Common myeloid progenitor, CD34-positive (primary cell): Measurements from ENCODE around the gene SETD3.

Experiments used
- CTCF ChIA-PET: fragments of 350-600 bp; sonication (Branson Sonifier 250); formaldehyde crosslinking; loops from one replicate; lab custom pipeline; 2021; ENCODE audit warnings: antibody characterized with exemption; lab: Charles Lee
- POLR2A ChIA-PET: fragments of 350-600 bp; sonication (Branson Sonifier 250); formaldehyde crosslinking; loops from one replicate; lab custom pipeline; 2021; ENCODE audit warnings: antibody characterized with exemption; lab: Charles Lee
- DNase-seq, 3 donors: peaks; one replicate each; pipeline versions ENCODE4 v3.0.0 to v3.0.0-alpha.2; 2013
- H3K27ac ChIP-seq, 2 experiments: 1 replicate in 1 of 2; 2 replicates in 1 of 2; pipeline ENCODE4 v1.7.0; 2013; ENCODE audit warnings: inconsistent platforms in 2 of 2, low read length in 2 of 2, mild to moderate bottlenecking in 2 of 2, low read depth in 1 of 2, moderate library complexity in 1 of 2; ENCODE audit not compliant: severe bottlenecking in 2 of 2, insufficient read depth in 1 of 2, poor library complexity in 1 of 2
- H3K27me3 ChIP-seq, 5 experiments: replicated peaks in 2 of 5; 1 replicate in 3 of 5; 2 replicates in 2 of 5; pipeline versions ENCODE4 v1.6.1 to v1.7.0; 2013; ENCODE audit warnings: low read length in 4 of 5, mild to moderate bottlenecking in 2 of 5, moderate library complexity in 2 of 5, inconsistent platforms in 1 of 5; ENCODE audit not compliant: insufficient read depth in 5 of 5, control insufficient read depth in 4 of 5
- H3K36me3 ChIP-seq, 4 experiments: 1 replicate in 2 of 4; 2 replicates in 2 of 4; pipeline versions ENCODE4 v1.6.1 to v1.7.0; 2013; ENCODE audit warnings: low read length in 3 of 4, control low read depth in 1 of 4, mild to moderate bottlenecking in 1 of 4; ENCODE audit not compliant: control insufficient read depth in 4 of 4, insufficient read depth in 4 of 4
- H3K4me1 ChIP-seq, 4 experiments: 1 replicate in 3 of 4; 2 replicates in 1 of 4; pipeline versions ENCODE4 v1.6.1 to v1.7.1; 2013; ENCODE audit warnings: low read length in 3 of 4, mild to moderate bottlenecking in 3 of 4, control low read depth in 1 of 4, inconsistent platforms in 1 of 4, moderate library complexity in 1 of 4; ENCODE audit not compliant: control insufficient read depth in 4 of 4, insufficient read depth in 4 of 4; ENCODE audit errors: control extremely low read depth in 1 of 4
- H3K4me3 ChIP-seq, 7 experiments: 1 replicate in 4 of 7; 2 replicates in 3 of 7; pipeline versions ENCODE4 v1.5.1 to v1.7.0; 2013; ENCODE audit warnings: mild to moderate bottlenecking in 7 of 7, low read length in 6 of 7, moderate library complexity in 6 of 7, inconsistent platforms in 2 of 7, low read depth in 2 of 7, control low read depth in 1 of 7; ENCODE audit not compliant: insufficient read depth in 4 of 7, control insufficient read depth in 1 of 7; ENCODE audit errors: extremely low read depth in 1 of 7
- H3K9me3 ChIP-seq, 5 experiments: 1 replicate in 4 of 5; 2 replicates in 1 of 5; pipeline versions ENCODE4 v1.6.1 to v1.7.1; 2013; ENCODE audit warnings: low read length in 4 of 5, mild to moderate bottlenecking in 2 of 5, inconsistent platforms in 1 of 5, low read depth in 1 of 5, moderate library complexity in 1 of 5; ENCODE audit not compliant: control insufficient read depth in 4 of 5, insufficient read depth in 2 of 5; ENCODE audit errors: control extremely low read depth in 1 of 5
- WGBS: methylation state at CpG from one replicate; pipeline ENCODE4 v1.1.5; 2013; ENCODE audit not compliant: insufficient coverage; 5-methylcytosine and 5-hydroxymethylcytosine counted together

Gene SETD3

DNA sequence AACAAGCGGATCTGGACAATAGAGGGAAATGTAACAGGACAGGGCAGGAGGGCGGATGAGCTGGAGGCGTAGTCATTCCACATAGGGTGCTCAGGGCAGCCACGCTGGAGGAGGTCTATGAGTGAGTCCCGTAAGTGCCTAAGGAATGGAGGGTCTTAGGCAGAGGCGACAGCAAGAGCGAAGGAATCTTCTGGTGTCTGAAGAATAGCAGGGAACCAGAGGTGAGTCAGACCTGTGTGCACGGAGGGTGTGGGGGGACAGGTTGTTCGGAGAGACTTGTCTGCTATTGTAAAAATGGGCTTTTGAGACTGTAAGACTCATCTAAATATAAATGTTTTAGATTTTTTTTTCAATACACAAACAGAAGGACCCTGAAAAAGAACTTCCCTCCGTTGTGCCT is 70.6 kb downstream of the SETD3 start:
- POLR2A ChIA-PET, result no interaction called here
- Histone ChIP-seq H3K9me3 (no peaks in the 10 kb centered on the region), H3K36me3 (peaks cover 12 to 79% (median 49%) of the 10 kb centered on the region in 4 experiments), H3K4me1 (no peaks in the 10 kb centered on the region), H3K27me3 (no peaks in the 10 kb centered on the region), H3K27ac (no peak overlapping the region), H3K4me3 (no peak overlapping the region)
- CTCF ChIA-PET, result interaction anchor here (9.8 kb wide), 1 partner anchor 17 kb away, joined by 144 read pairs; no protein-coding TSS in a partner anchor
- 99% methylated on average over 8 of the region's 10 CpGs for WGBS
- no peak for DNase-seq

GRCh38 chr14:99408971-99409289 is 71.7 kb downstream of the SETD3 start:
- no peak overlapping the region for H3K4me3 ChIP-seq
- peaks cover 8 to 87% (median 55%) of the 10 kb centered on the region in 4 experiments for H3K36me3 ChIP-seq
- H3K27me3 ChIP-seq, result no peaks in the 10 kb centered on the region
- CTCF ChIA-PET, result no interaction called here
- no peak for DNase-seq
- WGBS, result 100% methylated on average over 3 of the region's 7 CpGs
- no peaks in the 10 kb centered on the region for H3K4me1 ChIP-seq
- POLR2A ChIA-PET, result no interaction called here
- H3K27ac ChIP-seq, result no peak overlapping the region
- H3K9me3 ChIP-seq, result no peaks in the 10 kb centered on the region

GRCh38 chr14:99408286-99408970 is 72.2 kb downstream of the SETD3 start:
- Histone ChIP-seq H3K27ac (no peak overlapping the region), H3K9me3 (no peaks in the 10 kb centered on the region), H3K27me3 (no peaks in the 10 kb centered on the region), H3K4me1 (no peaks in the 10 kb centered on the region), H3K4me3 (no peak overlapping the region), H3K36me3 (peaks cover 4 to 87% (median 53%) of the 10 kb centered on the region in 4 experiments)
- 94% methylated on average over 6 of the region's 8 CpGs for WGBS
- no peak for DNase-seq
- CTCF ChIA-PET, result interaction anchor here (0.7 to 2.6 kb wide), 2 partner anchors 7 to 15 kb away, joined by 3 to 9 read pairs; no protein-coding TSS in a partner anchor
- POLR2A ChIA-PET, result no interaction called here

DNA sequence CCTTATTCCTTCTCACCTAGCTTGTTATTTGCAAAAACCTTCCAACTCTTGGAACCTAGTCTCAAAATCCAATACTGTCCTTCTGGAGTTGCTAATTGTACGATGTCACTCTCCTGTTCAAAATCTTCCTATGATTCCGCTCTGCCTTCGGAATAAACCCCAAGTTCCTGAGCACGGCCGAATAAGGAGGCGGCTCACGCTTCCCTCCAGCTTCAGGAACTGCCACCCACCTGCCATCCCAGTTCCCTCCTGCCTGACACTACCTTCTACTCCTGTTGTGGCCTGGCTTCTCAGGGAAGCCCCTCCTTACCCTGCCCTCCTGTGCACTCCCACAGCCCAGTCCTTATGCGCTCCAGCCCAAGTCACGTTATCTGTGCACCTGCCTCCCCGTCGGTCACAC is 73.2 kb downstream of the SETD3 start:
- Histone ChIP-seq H3K4me3 (no peak overlapping the region), H3K27me3 (no peaks in the 10 kb centered on the region), H3K36me3 (peaks cover 3 to 86% (median 52%) of the 10 kb centered on the region in 4 experiments), H3K4me1 (no peaks in the 10 kb centered on the region), H3K9me3 (no peaks in the 10 kb centered on the region), H3K27ac (no peak overlapping the region)
- no peak for DNase-seq
- WGBS, result 95% methylated on average over 11 of the region's 11 CpGs
- ChIA-PET POLR2A (no interaction called here), CTCF (interaction anchor here (0.7 to 2.6 kb wide), 6 partner anchors 8 to 16 kb away, joined by 3 to 9 read pairs (median 4); no protein-coding TSS in a partner anchor)

DNA sequence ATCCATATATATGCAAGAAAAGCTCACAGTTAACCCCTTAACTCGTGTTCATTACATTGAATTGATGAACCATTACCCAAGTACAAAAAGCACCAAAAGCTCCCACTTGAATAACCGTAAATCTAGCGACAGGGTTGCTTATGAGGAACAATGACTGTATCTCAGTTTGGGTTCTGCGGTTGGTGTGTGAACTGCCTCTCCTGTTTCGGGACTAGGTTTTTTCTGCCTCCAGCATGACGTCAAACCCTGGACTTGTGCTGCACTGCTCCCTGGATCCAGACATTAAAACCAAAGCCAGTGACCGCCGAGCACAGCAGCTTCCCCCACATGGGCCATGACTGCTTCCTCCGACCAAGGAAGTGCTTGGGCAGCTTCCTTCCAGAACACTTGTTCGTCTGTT is 77.7 kb downstream of the SETD3 start:
- CTCF ChIA-PET, result interaction anchor here (0.7 to 4.8 kb wide), 5 partner anchors 9 to 83 kb away, joined by 3 to 31 read pairs (median 4); no protein-coding TSS in a partner anchor
- POLR2A ChIA-PET, result no interaction called here
- 97% methylated on average over 10 of the region's 10 CpGs for WGBS
- no peak overlapping the region for H3K27ac ChIP-seq
- DNase-seq, result no peak
- H3K4me1 ChIP-seq, result peaks cover 4 to 14% (median 13%) of the 10 kb centered on the region in 4 experiments
- H3K36me3 ChIP-seq, result peaks cover 16 to 76% (median 49%) of the 10 kb centered on the region in 4 experiments
- H3K9me3 ChIP-seq, result no peaks in the 10 kb centered on the region
- H3K4me3 ChIP-seq, result no peak overlapping the region
- H3K27me3 ChIP-seq, result no peaks in the 10 kb centered on the region

GRCh38 chr14:99402285-99402648 is 78.4 kb downstream of the SETD3 start:
- ChIA-PET POLR2A (interaction anchor here (0.7 kb wide), 1 partner anchor 13 kb away, joined by 3 read pairs; no protein-coding TSS in a partner anchor), CTCF (interaction anchor here (0.8 to 4.8 kb wide), 6 partner anchors 10 to 82 kb away, joined by 3 to 31 read pairs (median 4); no protein-coding TSS in a partner anchor)
- H3K9me3 ChIP-seq, result no peaks in the 10 kb centered on the region
- H3K27me3 ChIP-seq, result no peaks in the 10 kb centered on the region
- H3K36me3 ChIP-seq, result peaks cover 16 to 76% (median 50%) of the 10 kb centered on the region in 4 experiments
- H3K4me3 ChIP-seq, result peak overlapping the region in 2 of 7 experiments; percentile 5 to 38
- WGBS, result 85% methylated on average over 4 of the region's 4 CpGs
- H3K27ac ChIP-seq, result no peak overlapping the region
- DNase-seq, result no peak
- peaks cover 4 to 14% (median 13%) of the 10 kb centered on the region in 4 experiments for H3K4me1 ChIP-seq
